Stimulated activated naive CD8-positive, alpha-beta T cell treated with anti-CD3 and anti-CD28 coated beads, Interleukin-15, Interleukin-2, amounts not matched to agents 100 ng/mL and 50 ng/mL, for 24 hours (primary cell): Measurements from ENCODE around the gene CCDC8.
A peak's percentile ranks its signal among the peaks of the same experiment; 100 is the strongest.
"Not testable (repeated sequence)": the region's sequence is repeated elsewhere in the genome, so short reads cannot be mapped to it uniquely, and the experiment has no call there.

ENCODE experiments used
- H3K27ac Mint-ChIP-seq: one replicate; pipeline ENCODE4 v1.8.0; 2021; ENCODE audit warnings: mild to moderate bottlenecking, mixed read lengths
- H3K27me3 Mint-ChIP-seq: one replicate; pipeline ENCODE4 v1.8.0; 2021; ENCODE audit warnings: mixed read lengths
- H3K36me3 Mint-ChIP-seq: one replicate; pipeline ENCODE4 v1.8.0; 2021; ENCODE audit warnings: low read depth, mixed read lengths
- H3K4me1 Mint-ChIP-seq: one replicate; pipeline ENCODE4 v1.8.0; 2021; ENCODE audit warnings: low read depth, mixed read lengths
- H3K4me3 Mint-ChIP-seq: one replicate; pipeline ENCODE4 v1.8.0; 2021; ENCODE audit warnings: mild to moderate bottlenecking, mixed read lengths
- H3K9me3 Mint-ChIP-seq: one replicate; pipeline ENCODE4 v1.8.0; 2021; ENCODE audit warnings: mixed read lengths

The CCDC8 gene

GRCh38 chr19:46415804-46416709 is 2.7 kb upstream of the CCDC8 start:
- not testable (repeated sequence) for H3K4me1 Mint-ChIP-seq, H3K27ac Mint-ChIP-seq, H3K4me3 Mint-ChIP-seq, H3K36me3 Mint-ChIP-seq, H3K9me3 Mint-ChIP-seq
- peaks cover 72% of the 10 kb centered on the region for H3K27me3 Mint-ChIP-seq

GRCh38 chr19:46414899-46415298 is 1.5 kb upstream of the CCDC8 start:
- H3K4me1 Mint-ChIP-seq, H3K4me3 Mint-ChIP-seq, H3K9me3 Mint-ChIP-seq, H3K27ac Mint-ChIP-seq, H3K36me3 Mint-ChIP-seq: not testable (repeated sequence)
- H3K27me3 Mint-ChIP-seq, result peaks cover 77% of the 10 kb centered on the region

GRCh38 chr19:46412650-46413261 is 608 bp downstream of the CCDC8 start:
- Mint-ChIP-seq H3K9me3 (no peaks in the 10 kb centered on the region), H3K4me3 (no peak overlapping the region), H3K27ac (no peak overlapping the region), H3K4me1 (peaks cover 5% of the 10 kb centered on the region), H3K36me3 (no peaks in the 10 kb centered on the region), H3K27me3 (peaks cover 81% of the 10 kb centered on the region)

GRCh38 chr19:46411925-46412649 is 1.3 kb downstream of the CCDC8 start:
- H3K36me3 Mint-ChIP-seq, result no peaks in the 10 kb centered on the region
- H3K27ac Mint-ChIP-seq, result no peak overlapping the region
- H3K4me1 Mint-ChIP-seq, result peaks cover 5% of the 10 kb centered on the region
- no peaks in the 10 kb centered on the region for H3K9me3 Mint-ChIP-seq
- H3K4me3 Mint-ChIP-seq, result no peak overlapping the region
- H3K27me3 Mint-ChIP-seq, result peaks cover 80% of the 10 kb centered on the region

GRCh38 chr19:46411088-46411924 is 2.1 kb downstream of the CCDC8 start:
- Mint-ChIP-seq H3K27me3 (peaks cover 84% of the 10 kb centered on the region), H3K4me1 (peaks cover 5% of the 10 kb centered on the region), H3K4me3 (no peak overlapping the region), H3K36me3 (no peaks in the 10 kb centered on the region), H3K27ac (no peak overlapping the region), H3K9me3 (no peaks in the 10 kb centered on the region)

- no peak overlapping the region for H3K27ac Mint-ChIP-seq
- H3K4me3 Mint-ChIP-seq, result no peak overlapping the region
- no peaks in the 10 kb centered on the region for H3K4me1 Mint-ChIP-seq
- peaks cover 84% of the 10 kb centered on the region for H3K27me3 Mint-ChIP-seq
- no peaks in the 10 kb centered on the region for H3K36me3 Mint-ChIP-seq
- no peaks in the 10 kb centered on the region for H3K9me3 Mint-ChIP-seq
These were observed 2.9 kb downstream of the CCDC8 start for GRCh38 chr19:46410205-46411087.

- H3K9me3 Mint-ChIP-seq, result no peaks in the 10 kb centered on the region
- H3K4me1 Mint-ChIP-seq, result peaks cover 6% of the 10 kb centered on the region
- H3K27ac Mint-ChIP-seq, result no peak overlapping the region
- no peak overlapping the region for H3K4me3 Mint-ChIP-seq
- no peaks in the 10 kb centered on the region for H3K36me3 Mint-ChIP-seq
- peaks cover 79% of the 10 kb centered on the region for H3K27me3 Mint-ChIP-seq
These were observed 4.2 kb downstream of the CCDC8 start for GRCh38 chr19:46409191-46409590.

DNA sequence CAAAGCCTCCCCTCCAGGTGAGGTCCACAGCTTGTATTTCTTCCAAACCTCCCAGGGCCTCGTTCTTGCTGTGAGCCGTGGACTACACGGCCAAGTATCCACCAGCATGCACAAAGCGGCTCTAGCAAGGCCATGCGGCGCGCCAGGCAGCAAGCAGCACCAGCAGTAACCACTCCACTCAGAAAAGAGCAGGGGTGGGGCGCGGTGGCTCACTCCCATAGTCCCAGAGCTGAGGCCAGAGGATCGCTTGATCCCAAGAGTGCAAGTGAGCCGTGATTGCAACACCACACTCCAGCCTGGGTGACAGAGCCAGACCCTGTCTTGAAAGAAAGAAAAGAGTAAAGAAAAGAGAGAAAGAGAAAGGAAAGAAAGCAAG is 4.7 kb downstream of the CCDC8 start:
- Mint-ChIP-seq H3K9me3 (no peaks in the 10 kb centered on the region), H3K36me3 (no peaks in the 10 kb centered on the region), H3K27me3 (peaks cover 79% of the 10 kb centered on the region), H3K27ac (no peak overlapping the region), H3K4me1 (peaks cover 9% of the 10 kb centered on the region), H3K4me3 (no peak overlapping the region)

DNA sequence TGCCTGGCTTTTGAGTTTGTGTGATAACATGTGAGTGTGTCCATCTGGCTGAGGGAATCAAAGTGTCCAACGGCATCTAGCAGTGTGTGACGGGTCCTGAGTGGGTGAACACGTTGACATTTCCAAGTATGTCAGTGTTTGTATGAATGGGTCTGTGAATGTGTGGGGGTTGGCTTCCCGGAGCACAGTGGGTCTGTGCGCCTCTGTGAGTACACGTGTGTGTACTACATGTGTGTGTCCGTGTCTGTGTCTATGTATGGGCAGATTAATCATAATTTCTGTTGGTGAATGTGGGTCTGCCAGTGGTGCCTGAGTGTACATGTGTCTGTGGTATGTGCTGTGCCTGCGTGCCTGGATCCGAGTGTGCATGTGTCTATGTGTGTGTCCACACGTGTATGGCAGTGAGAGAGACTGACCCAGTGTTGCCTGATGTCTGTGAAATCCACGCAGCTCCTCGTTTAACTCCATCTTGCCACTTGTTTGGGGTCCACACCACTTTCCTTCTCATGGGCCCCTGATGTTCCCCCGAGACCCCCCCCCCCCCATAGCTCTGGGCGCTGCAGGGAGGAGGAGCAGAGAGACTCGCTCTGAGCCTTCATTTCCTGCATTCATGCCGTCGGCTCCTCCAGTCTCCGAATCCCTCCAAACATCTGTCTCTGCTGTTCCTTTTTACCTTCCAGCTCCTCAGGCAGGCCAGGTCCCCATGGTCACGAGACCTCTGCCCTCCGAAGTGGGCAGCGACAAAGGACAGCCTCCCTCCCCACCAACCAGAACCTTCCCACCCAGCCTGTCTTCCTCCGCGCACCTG is 5.3 kb downstream of the CCDC8 start:
- Mint-ChIP-seq H3K27ac (no peak overlapping the region), H3K36me3 (no peaks in the 10 kb centered on the region), H3K27me3 (peaks cover 80% of the 10 kb centered on the region), H3K4me3 (no peak overlapping the region), H3K4me1 (peaks cover 9% of the 10 kb centered on the region), H3K9me3 (no peaks in the 10 kb centered on the region)

DNA sequence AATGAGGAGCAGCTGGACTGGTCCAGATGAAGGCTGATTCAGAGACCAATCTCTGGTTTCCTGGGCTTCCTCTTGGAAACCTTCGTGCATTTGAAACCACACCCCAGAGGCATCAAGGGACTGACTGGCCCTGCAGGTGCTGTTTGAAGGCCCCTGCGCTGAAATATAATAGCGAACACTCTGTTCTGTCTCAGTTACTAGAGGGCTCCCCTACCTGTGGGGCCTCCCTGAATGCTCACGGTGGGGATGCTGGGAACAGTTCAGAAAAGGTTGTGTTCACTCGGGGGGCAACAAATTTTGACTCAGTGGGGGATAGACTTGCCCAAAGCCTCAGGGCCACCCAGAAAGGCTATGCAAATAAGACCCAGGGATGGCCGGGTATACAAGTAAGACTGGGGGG is 6.4 kb downstream of the CCDC8 start:
- H3K9me3 Mint-ChIP-seq, result no peaks in the 10 kb centered on the region
- H3K27ac Mint-ChIP-seq, result no peak overlapping the region
- H3K4me3 Mint-ChIP-seq, result no peak overlapping the region
- H3K27me3 Mint-ChIP-seq, result peaks cover 77% of the 10 kb centered on the region
- H3K4me1 Mint-ChIP-seq, result peaks cover 9% of the 10 kb centered on the region
- H3K36me3 Mint-ChIP-seq, result no peaks in the 10 kb centered on the region

DNA sequence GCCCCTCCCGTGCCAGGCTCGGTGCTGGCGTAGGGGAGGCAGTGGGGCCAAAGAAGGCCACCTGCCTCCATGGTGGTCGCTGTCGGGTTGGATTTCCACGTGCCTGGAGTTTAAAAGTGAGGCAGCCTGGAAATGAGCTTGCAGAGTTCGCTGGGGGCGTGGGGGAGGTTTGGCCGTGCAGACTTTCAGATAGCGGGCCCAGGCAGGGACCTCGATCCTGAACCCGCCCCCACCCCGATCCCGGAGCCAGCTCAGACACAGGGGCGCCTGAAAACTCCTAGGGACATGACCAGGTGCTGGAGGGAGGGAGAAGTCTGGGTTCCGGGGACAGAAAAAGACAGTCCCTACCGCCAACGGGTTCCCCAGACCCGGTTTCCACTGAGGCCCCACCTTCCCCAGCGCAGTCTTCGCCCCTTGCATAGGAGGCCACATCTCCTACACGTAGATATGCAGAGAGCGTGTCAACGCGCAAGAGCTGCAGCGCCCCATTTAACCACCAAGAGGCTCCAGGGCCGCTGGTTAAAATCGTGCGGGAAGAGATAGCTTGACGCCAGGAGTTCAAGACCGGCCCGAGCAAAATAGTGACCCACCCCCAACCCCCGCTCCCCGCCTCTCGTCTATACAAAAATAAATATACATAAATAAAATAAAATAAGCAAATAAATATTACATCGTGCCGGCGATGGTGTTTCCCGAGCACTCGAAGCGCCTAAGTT is 8.5 kb downstream of the CCDC8 start:
- H3K9me3 Mint-ChIP-seq, result no peaks in the 10 kb centered on the region
- H3K36me3 Mint-ChIP-seq, result no peaks in the 10 kb centered on the region
- H3K27me3 Mint-ChIP-seq, result peaks cover 66% of the 10 kb centered on the region
- no peak overlapping the region for H3K27ac Mint-ChIP-seq
- peaks cover 9% of the 10 kb centered on the region for H3K4me1 Mint-ChIP-seq
- H3K4me3 Mint-ChIP-seq, result peak overlapping the region; percentile 47

DNA sequence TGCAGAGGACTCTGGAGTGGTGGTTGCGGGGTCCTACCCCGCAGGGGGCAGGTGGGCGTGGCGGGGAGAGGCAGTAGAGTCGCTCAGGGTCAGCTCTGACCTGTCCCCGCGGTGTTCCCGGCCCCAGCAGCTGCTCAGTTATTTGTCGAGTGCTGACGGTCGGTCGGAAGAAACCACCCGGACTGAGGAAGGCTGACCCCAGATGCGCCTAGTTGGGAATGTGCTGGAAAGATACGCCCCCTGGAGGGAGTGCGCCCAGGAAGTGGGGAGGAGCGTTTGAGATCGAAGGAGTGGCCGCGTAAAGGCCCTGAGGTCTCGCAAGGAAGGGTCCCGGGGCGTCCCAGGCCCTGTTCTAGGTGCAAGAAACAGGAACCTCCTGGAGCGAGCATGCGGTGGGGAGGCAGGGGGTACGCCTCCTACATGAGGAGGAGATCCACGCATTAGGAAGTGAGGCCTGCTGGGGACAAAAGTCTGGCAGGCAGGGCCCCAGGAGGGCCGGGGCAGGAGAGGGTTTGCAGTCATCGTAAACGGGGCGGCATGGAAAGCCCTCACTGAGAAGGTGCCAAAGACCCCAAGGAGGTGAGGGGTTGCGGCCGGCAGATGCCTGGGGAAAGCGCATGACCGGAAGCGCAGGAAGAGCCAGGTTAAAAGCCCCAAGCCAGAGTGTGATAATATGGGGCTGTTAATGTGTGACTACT is 9.2 kb downstream of the CCDC8 start:
- Mint-ChIP-seq H3K27ac (no peak overlapping the region), H3K4me1 (peaks cover 9% of the 10 kb centered on the region), H3K36me3 (no peaks in the 10 kb centered on the region), H3K4me3 (peak overlapping the region; percentile 47), H3K27me3 (peaks cover 66% of the 10 kb centered on the region), H3K9me3 (no peaks in the 10 kb centered on the region)
